Activated CD8-positive, alpha-beta T cell treated with anti-CD3 and anti-CD28 coated beads, Interleukin-2, amount 10 ng/mL, durations not matched to agents 7 days and 5 days (primary cell): ENCODE results near the gene ZFC3H1. TPM values are rescaled to one million over a fixed set of nuclear protein-coding genes. Genes with fewer than 3 reads are reported as not detected.
"Not testable (repeated sequence)": the region's sequence is repeated elsewhere in the genome, so short reads cannot be mapped to it uniquely, and the experiment has no call there.

ENCODE experiments used
- ATAC-seq: fragments of 150-1000 bp; cut with Tn5 transposase; one replicate; pipeline ENCODE4 v1.10.0; 2021; ENCODE audit warnings: moderate library complexity
- CTCF ChIA-PET: fragments of 350-600 bp; sonication (Branson Sonifier 250); formaldehyde crosslinking; loops from one replicate; lab custom pipeline; 2021; ENCODE audit warnings: antibody characterized with exemption; lab: Charles Lee
- POLR2A ChIA-PET: fragments of 350-600 bp; sonication (Branson Sonifier 250); formaldehyde crosslinking; loops from one replicate; lab custom pipeline; 2021; ENCODE audit warnings: antibody characterized with exemption; lab: Charles Lee
- DNase-seq: peaks from one replicate; pipeline ENCODE4 v3.0.0-alpha.2; 2020
- H3K27ac Mint-ChIP-seq: one replicate; pipeline ENCODE4 v1.8.0; 2021; ENCODE audit warnings: mild to moderate bottlenecking, mixed read lengths
- H3K27me3 Mint-ChIP-seq: one replicate; pipeline ENCODE4 v1.8.0; 2021; ENCODE audit warnings: low read depth, mixed read lengths
- H3K36me3 Mint-ChIP-seq: one replicate; pipeline ENCODE4 v1.8.0; 2021; ENCODE audit warnings: low read depth, mixed read lengths
- H3K4me1 Mint-ChIP-seq: one replicate; pipeline ENCODE4 v1.8.0; 2021; ENCODE audit warnings: low read depth, mixed read lengths
- H3K4me3 Mint-ChIP-seq: one replicate; pipeline ENCODE4 v1.8.0; 2021; ENCODE audit warnings: mild to moderate bottlenecking, mixed read lengths
- H3K9me3 Mint-ChIP-seq: one replicate; pipeline ENCODE4 v1.8.0; 2022; ENCODE audit warnings: mixed read lengths; ENCODE audit not compliant: insufficient read depth
- total RNA-seq, 2 experiments: library from RNA; stranded (reverse); gene quantifications; one replicate each; pipeline ENCODE4 v1.2.3, GENCODE V29; 2021

ZFC3H1 gene
- total RNA-seq, 2 experiments from 2014 or later = 45.9 to 49.9 TPM

DNA sequence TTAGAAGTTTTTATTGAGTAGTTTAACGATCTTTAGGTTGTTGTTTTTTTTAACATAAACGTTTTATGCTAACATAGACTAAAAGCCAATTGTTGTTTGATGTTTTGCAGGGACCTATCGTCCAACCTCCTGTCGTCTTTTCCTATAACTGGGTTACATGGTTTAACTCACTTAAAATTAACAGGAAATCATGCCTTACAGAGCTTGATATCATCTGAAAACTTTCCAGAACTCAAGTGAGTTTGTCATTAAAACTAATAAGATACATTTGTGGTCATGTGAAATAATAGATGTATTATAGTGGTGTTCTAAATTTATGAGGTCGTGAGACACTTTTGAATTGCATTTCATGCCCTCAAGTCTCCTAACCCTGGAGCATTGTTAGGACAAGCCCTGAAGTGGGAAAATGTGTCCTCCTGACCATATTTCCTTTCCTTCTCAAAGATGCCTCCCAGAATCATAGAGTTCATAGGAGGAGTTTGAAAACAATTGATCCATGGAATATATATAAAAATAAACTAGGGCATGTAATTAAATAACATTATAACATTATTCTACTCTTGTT is 84.9 kb downstream of the ZFC3H1 start:
- Mint-ChIP-seq H3K27ac (no peak overlapping the region), H3K36me3 (no peaks in the 10 kb centered on the region), H3K9me3 (no peaks in the 10 kb centered on the region), H3K4me1 (no peaks in the 10 kb centered on the region), H3K27me3 (peaks cover 5% of the 10 kb centered on the region), H3K4me3 (no peak overlapping the region)
- CTCF ChIA-PET = no interaction called here
- POLR2A ChIA-PET = no interaction called here
- ATAC-seq = no peak
- no peak for DNase-seq

DNA sequence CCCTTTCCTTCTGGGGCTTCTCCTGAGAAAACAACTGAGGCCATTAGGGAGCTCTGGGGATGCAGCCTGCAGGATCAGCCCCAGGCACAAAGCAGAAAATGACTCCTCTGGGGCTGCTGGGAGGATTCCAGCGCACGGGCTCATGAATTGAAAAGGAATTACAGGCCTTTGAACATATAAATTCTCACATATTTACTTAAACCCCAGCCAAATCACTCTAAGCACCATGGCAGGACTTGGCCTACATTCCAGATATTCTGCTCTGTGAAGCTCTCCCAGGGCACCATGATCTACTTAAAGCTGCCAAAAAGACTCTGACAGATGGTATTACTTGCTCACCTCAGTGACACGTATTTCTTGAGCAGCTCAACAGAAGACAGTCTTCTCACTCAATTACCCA is 87.2 kb downstream of the ZFC3H1 start:
- CTCF ChIA-PET = no interaction called here
- Mint-ChIP-seq H3K9me3 (no peaks in the 10 kb centered on the region), H3K27me3 (peaks cover 8% of the 10 kb centered on the region), H3K36me3 (no peaks in the 10 kb centered on the region), H3K4me1 (no peaks in the 10 kb centered on the region), H3K27ac (no peak overlapping the region), H3K4me3 (no peak overlapping the region)
- no peak for ATAC-seq
- POLR2A ChIA-PET = no interaction called here
- no peak for DNase-seq

DNA sequence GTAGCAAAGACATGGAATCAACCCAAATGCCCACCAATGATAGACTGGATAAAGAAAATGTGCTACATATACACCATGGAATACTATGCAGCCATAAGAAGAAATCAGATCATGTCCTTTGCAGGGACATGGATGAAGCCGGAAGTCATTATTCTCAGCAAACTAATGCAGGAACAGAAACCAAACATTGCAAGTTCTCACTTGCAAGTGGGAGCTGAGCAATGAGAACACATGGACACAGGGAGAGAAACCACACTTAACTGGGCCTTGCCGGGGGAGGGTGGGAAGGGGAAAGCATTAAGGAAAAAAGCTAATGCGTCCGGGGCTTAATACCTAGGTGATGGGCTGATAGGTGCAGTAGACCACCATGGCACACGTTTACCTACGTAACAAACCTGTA is 93.8 kb downstream of the ZFC3H1 start:
- H3K4me1 Mint-ChIP-seq, H3K4me3 Mint-ChIP-seq, H3K36me3 Mint-ChIP-seq, H3K27ac Mint-ChIP-seq, ATAC-seq, DNase-seq, H3K9me3 Mint-ChIP-seq, CTCF ChIA-PET, POLR2A ChIA-PET: not testable (repeated sequence)
- H3K27me3 Mint-ChIP-seq = peaks cover 12% of the 10 kb centered on the region

DNA sequence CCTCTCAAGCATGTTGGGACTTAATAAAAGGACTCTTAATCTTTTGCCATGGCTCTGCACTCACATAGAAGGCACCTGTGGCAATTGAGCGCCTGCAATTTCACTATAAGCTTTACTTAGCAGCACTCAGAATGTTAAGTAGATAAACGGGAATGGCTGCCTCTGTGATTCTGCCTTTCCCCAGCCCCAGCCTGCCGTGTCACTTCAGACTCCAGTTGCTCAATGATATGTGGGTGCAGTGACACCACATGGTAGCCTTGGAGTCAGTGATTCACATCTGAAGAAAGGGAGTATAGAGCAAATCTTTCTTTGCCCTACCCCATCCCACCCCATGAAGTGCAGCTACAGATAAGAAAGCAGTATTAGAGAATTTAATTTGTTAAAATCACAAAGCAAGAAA is 96.1 kb downstream of the ZFC3H1 start:
- Mint-ChIP-seq H3K27ac (no peak overlapping the region), H3K27me3 (peaks cover 9% of the 10 kb centered on the region), H3K36me3 (no peaks in the 10 kb centered on the region), H3K9me3 (no peaks in the 10 kb centered on the region), H3K4me1 (no peaks in the 10 kb centered on the region), H3K4me3 (no peak overlapping the region)
- DNase-seq (no peak), ATAC-seq (no peak)
- ChIA-PET CTCF (no interaction called here), POLR2A (no interaction called here)

DNA sequence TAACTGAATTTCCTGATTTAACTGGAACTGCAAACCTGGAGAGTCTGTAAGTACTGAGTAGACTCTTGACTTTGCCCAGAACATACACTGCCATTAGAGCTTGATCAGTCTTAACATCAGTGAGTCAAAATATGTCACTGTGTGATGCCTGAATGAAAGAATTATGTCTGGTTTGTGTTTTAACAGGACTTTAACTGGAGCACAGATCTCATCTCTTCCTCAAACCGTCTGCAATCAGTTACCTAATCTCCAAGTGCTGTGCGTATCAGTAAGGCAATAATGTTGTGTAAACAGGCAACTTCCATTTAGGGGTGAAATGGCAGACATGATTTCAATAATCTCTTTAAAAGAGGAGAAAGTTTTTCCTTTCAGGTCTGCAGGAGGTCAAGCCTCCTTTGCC is 97.0 kb downstream of the ZFC3H1 start:
- H3K4me3 Mint-ChIP-seq = no peak overlapping the region
- H3K9me3 Mint-ChIP-seq = no peaks in the 10 kb centered on the region
- H3K27ac Mint-ChIP-seq = no peak overlapping the region
- ATAC-seq = no peak
- POLR2A ChIA-PET = no interaction called here
- H3K27me3 Mint-ChIP-seq = peaks cover 9% of the 10 kb centered on the region
- H3K36me3 Mint-ChIP-seq = no peaks in the 10 kb centered on the region
- CTCF ChIA-PET = no interaction called here
- DNase-seq = no peak
- H3K4me1 Mint-ChIP-seq = no peaks in the 10 kb centered on the region

DNA sequence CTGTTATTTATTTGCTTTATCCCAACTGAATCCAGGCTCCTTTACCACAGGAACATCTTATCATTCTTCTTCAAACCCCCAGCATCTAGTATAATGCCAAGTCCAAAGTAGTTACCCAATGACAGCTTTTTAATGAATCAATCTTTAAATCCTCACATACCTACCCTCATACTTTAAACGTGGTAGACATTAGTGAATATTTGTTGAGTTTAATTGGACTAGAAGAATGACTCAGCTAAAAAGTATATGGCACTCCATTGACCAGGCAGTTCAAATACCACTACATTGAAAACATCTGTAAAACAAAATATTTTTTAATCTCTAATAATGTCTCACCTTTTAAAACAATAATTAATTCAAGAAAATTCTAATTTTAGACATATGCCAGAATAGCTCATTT is 98.1 kb downstream of the ZFC3H1 start:
- POLR2A ChIA-PET = no interaction called here
- Mint-ChIP-seq H3K36me3 (no peaks in the 10 kb centered on the region), H3K4me1 (no peaks in the 10 kb centered on the region), H3K9me3 (no peaks in the 10 kb centered on the region), H3K27me3 (peaks cover 9% of the 10 kb centered on the region), H3K4me3 (no peak overlapping the region), H3K27ac (no peak overlapping the region)
- ATAC-seq = no peak
- no peak for DNase-seq
- CTCF ChIA-PET = interaction anchor here (1.0 kb wide), 1 partner anchor 150 kb away, joined by 3 read pairs; no protein-coding TSS in a partner anchor

DNA sequence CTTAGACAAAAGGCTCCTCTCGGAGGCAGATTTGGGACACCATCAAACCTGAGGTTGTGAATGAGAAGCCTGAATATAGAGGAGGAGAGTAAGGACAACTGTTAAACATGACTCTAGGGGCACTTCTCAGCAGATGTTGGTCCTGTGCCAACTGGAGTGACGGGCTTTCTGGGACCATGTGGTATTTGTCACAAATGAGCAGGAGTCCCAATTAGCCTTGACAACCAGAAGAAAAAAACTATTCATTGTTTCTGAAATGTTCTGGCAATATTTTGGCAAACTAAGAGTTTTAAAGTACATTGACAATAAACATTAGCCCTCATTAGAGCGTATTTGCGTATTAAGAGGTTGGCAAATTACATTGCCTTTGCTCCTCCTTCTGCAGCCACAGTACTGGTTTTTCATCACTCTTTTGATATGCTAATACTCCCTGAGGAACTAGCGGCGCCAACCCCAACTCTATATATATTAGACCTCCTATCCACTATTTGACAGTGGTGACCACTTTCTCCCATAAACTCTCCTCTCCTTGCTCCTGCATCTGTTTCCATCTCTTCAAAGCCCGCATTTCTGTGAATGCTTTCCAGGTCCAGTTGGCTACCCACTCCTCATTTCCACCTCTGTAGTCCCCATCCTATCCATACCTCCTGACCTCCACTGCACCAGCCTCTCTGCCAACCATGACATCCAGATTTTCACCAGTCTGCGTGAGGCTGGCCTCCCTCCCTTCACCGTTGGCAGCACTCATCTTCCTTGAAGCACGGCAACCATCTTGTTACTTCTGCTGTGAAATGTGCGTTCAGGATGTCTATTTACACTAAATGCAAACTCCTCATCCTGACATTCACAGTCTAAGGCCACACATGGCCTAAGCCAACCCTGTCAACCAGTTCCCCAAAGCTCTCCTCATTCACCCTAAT is 100.7 kb downstream of the ZFC3H1 start:
- H3K27ac Mint-ChIP-seq = no peak overlapping the region
- H3K4me3 Mint-ChIP-seq = no peak overlapping the region
- no peaks in the 10 kb centered on the region for H3K4me1 Mint-ChIP-seq
- H3K27me3 Mint-ChIP-seq = peaks cover 2% of the 10 kb centered on the region
- H3K36me3 Mint-ChIP-seq = no peaks in the 10 kb centered on the region
- ChIA-PET CTCF (no interaction called here), POLR2A (no interaction called here)
- ATAC-seq (no peak), DNase-seq (no peak)
- H3K9me3 Mint-ChIP-seq = no peaks in the 10 kb centered on the region

Other genes starting within 250 kb of the ZFC3H1 start
- not detected for gene LGR5, start 224.1 kb downstream of the ZFC3H1 start, total RNA-seq
- 1 to 10 TPM; 3.5 to 5.2 TPM for gene THAP2, start 453 bp upstream of the ZFC3H1 start, total RNA-seq
- 10 to 100 TPM; 22.1 to 23.9 TPM for gene TMEM19, start 22.2 kb upstream of the ZFC3H1 start, total RNA-seq
- gene RAB21, start 91.0 kb upstream of the ZFC3H1 start, total RNA-seq = 10 to 100 TPM; 55.7 to 56.3 TPM
- 10 to 100 TPM; 38.3 to 38.5 TPM for gene TBC1D15, start 175.9 kb upstream of the ZFC3H1 start, total RNA-seq